Measurements from ENCODE around the gene HEXA.

The HEXA gene

GRCh38 chr15:72323752-72324151 is 52.1 kb downstream of the HEXA start:
- H3K4me3 ChIP-seq (ENCODE audit: low read length): no peak overlapping the region
- H3K9me3 ChIP-seq (ENCODE audit: insufficient read depth, low read depth, low read length): no peaks in the 10 kb centered on the region
- no peaks in the 10 kb centered on the region for H3K36me3 ChIP-seq (ENCODE audit: insufficient read depth, low read length)
- H3K4me1 ChIP-seq (ENCODE audit: insufficient read depth, low read length): peaks cover 6% of the 10 kb centered on the region; the same call in 1 of the 2 replicates
- H3K9ac ChIP-seq (ENCODE audit: low read depth, low read length): no peak overlapping the region
- WGBS: no CpG with 5 or more reads among the region's 1 CpG
- H3K27me3 ChIP-seq (ENCODE audit: insufficient read depth, low read length): peaks cover 21% of the 10 kb centered on the region
- no peak overlapping the region for H3K27ac ChIP-seq (ENCODE audit: low read depth, low read length)

GRCh38 chr15:72319985-72320671 is 55.7 kb downstream of the HEXA start, which contains the start of gene CELF6:
CELF6 (minus strand) TSS chr15:72320157; CDS start chr15:72319874, 283 bp downstream.
- H3K36me3 ChIP-seq (ENCODE audit: insufficient read depth, low read length): no peaks in the 10 kb centered on the region
- H3K4me3 ChIP-seq (ENCODE audit: low read length): peak within 1 kb of the TSS; percentile 76
- peak within 1 kb of the TSS; percentile 62 for H3K9ac ChIP-seq (ENCODE audit: low read depth, low read length)
- 1% methylated on average over 53 of the region's 58 CpGs for WGBS
- H3K4me1 ChIP-seq (ENCODE audit: insufficient read depth, low read length): peaks cover 6% of the 10 kb centered on the region; the same call in 1 of the 2 replicates
- peaks cover 58% of the 10 kb centered on the region for H3K27me3 ChIP-seq (ENCODE audit: insufficient read depth, low read length)
- H3K27ac ChIP-seq (ENCODE audit: low read depth, low read length): no peak within 1 kb of the TSS
- H3K9me3 ChIP-seq (ENCODE audit: insufficient read depth, low read depth, low read length): no peaks in the 10 kb centered on the region

- WGBS: 6% methylated on average over 40 of the region's 48 CpGs
- Histone ChIP-seq H3K9me3 (ENCODE audit: insufficient read depth, low read depth, low read length) (no peaks in the 10 kb centered on the region), H3K4me3 (ENCODE audit: low read length) (peak overlapping the region; percentile 22; the same call in 1 of the 2 replicates), H3K27ac (ENCODE audit: low read depth, low read length) (no peak overlapping the region), H3K9ac (ENCODE audit: low read depth, low read length) (no peak overlapping the region), H3K27me3 (ENCODE audit: insufficient read depth, low read length) (peaks cover 61% of the 10 kb centered on the region), H3K4me1 (ENCODE audit: insufficient read depth, low read length) (peaks cover 6% of the 10 kb centered on the region; the same call in 1 of the 2 replicates), H3K36me3 (ENCODE audit: insufficient read depth, low read length) (no peaks in the 10 kb centered on the region)
Observed at GRCh38 chr15:72319360-72319984, 56.3 kb downstream of the HEXA start.

- Histone ChIP-seq H3K27me3 (ENCODE audit: insufficient read depth, low read length) (peaks cover 61% of the 10 kb centered on the region), H3K4me3 (ENCODE audit: low read length) (no peak overlapping the region), H3K27ac (ENCODE audit: low read depth, low read length) (no peak overlapping the region), H3K36me3 (ENCODE audit: insufficient read depth, low read length) (no peaks in the 10 kb centered on the region), H3K9me3 (ENCODE audit: insufficient read depth, low read depth, low read length) (no peaks in the 10 kb centered on the region), H3K4me1 (ENCODE audit: insufficient read depth, low read length) (peaks cover 6% of the 10 kb centered on the region; the same call in 1 of the 2 replicates), H3K9ac (ENCODE audit: low read depth, low read length) (no peak overlapping the region)
- 50% methylated on average over 2 of the region's 2 CpGs for WGBS
Observed at GRCh38 chr15:72318408-72318942, 57.3 kb downstream of the HEXA start.

GRCh38 chr15:72315706-72316370 is 60.0 kb downstream of the HEXA start:
- WGBS: 64% methylated on average over 5 of the region's 6 CpGs
- Histone ChIP-seq H3K27ac (ENCODE audit: low read depth, low read length) (no peak overlapping the region), H3K4me1 (ENCODE audit: insufficient read depth, low read length) (peaks cover 4% of the 10 kb centered on the region; the same call in 1 of the 2 replicates), H3K9ac (ENCODE audit: low read depth, low read length) (no peak overlapping the region), H3K4me3 (ENCODE audit: low read length) (no peak overlapping the region), H3K9me3 (ENCODE audit: insufficient read depth, low read depth, low read length) (no peaks in the 10 kb centered on the region), H3K27me3 (ENCODE audit: insufficient read depth, low read length) (peaks cover 55% of the 10 kb centered on the region), H3K36me3 (ENCODE audit: insufficient read depth, low read length) (no peaks in the 10 kb centered on the region)

GRCh38 chr15:72313881-72314280 is 61.9 kb downstream of the HEXA start:
- H3K36me3 ChIP-seq (ENCODE audit: insufficient read depth, low read length): no peaks in the 10 kb centered on the region
- no peak overlapping the region for H3K27ac ChIP-seq (ENCODE audit: low read depth, low read length)
- no peaks in the 10 kb centered on the region for H3K4me1 ChIP-seq (ENCODE audit: insufficient read depth, low read length)
- H3K9me3 ChIP-seq (ENCODE audit: insufficient read depth, low read depth, low read length): no peaks in the 10 kb centered on the region
- no peak overlapping the region for H3K4me3 ChIP-seq (ENCODE audit: low read length)
- WGBS: 84% methylated on average over 2 of the region's 2 CpGs
- no peak overlapping the region for H3K9ac ChIP-seq (ENCODE audit: low read depth, low read length)
- H3K27me3 ChIP-seq (ENCODE audit: insufficient read depth, low read length): peaks cover 46% of the 10 kb centered on the region

GRCh38 chr15:72313448-72313840 is 62.4 kb downstream of the HEXA start:
- Histone ChIP-seq H3K4me3 (ENCODE audit: low read length) (no peak overlapping the region), H3K9ac (ENCODE audit: low read depth, low read length) (no peak overlapping the region), H3K27ac (ENCODE audit: low read depth, low read length) (no peak overlapping the region), H3K27me3 (ENCODE audit: insufficient read depth, low read length) (peaks cover 41% of the 10 kb centered on the region), H3K4me1 (ENCODE audit: insufficient read depth, low read length) (no peaks in the 10 kb centered on the region), H3K36me3 (ENCODE audit: insufficient read depth, low read length) (no peaks in the 10 kb centered on the region), H3K9me3 (ENCODE audit: insufficient read depth, low read depth, low read length) (no peaks in the 10 kb centered on the region)
- WGBS: 80% methylated on average over 2 of the region's 2 CpGs

GRCh38 chr15:72312605-72313447 is 63.0 kb downstream of the HEXA start:
- H3K4me3 ChIP-seq (ENCODE audit: low read length): no peak overlapping the region
- H3K9ac ChIP-seq (ENCODE audit: low read depth, low read length): no peak overlapping the region
- H3K4me1 ChIP-seq (ENCODE audit: insufficient read depth, low read length): no peaks in the 10 kb centered on the region
- 53% methylated on average over 2 of the region's 2 CpGs for WGBS
- no peaks in the 10 kb centered on the region for H3K9me3 ChIP-seq (ENCODE audit: insufficient read depth, low read depth, low read length)
- H3K27ac ChIP-seq (ENCODE audit: low read depth, low read length): no peak overlapping the region
- peaks cover 36% of the 10 kb centered on the region for H3K27me3 ChIP-seq (ENCODE audit: insufficient read depth, low read length)
- no peaks in the 10 kb centered on the region for H3K36me3 ChIP-seq (ENCODE audit: insufficient read depth, low read length)

- Histone ChIP-seq H3K9ac (ENCODE audit: low read depth, low read length) (no peak overlapping the region), H3K27me3 (ENCODE audit: insufficient read depth, low read length) (peaks cover 23% of the 10 kb centered on the region; the same call in 1 of the 2 replicates), H3K4me3 (ENCODE audit: low read length) (no peak overlapping the region), H3K4me1 (ENCODE audit: insufficient read depth, low read length) (no peaks in the 10 kb centered on the region), H3K27ac (ENCODE audit: low read depth, low read length) (no peak overlapping the region), H3K9me3 (ENCODE audit: insufficient read depth, low read depth, low read length) (no peaks in the 10 kb centered on the region), H3K36me3 (ENCODE audit: insufficient read depth, low read length) (no peaks in the 10 kb centered on the region)
- WGBS: 77% methylated on average over 5 of the region's 5 CpGs
Observed at GRCh38 chr15:72307026-72307425, 68.8 kb downstream of the HEXA start.

GRCh38 chr15:72306211-72306785 is 69.5 kb downstream of the HEXA start:
- H3K27me3 ChIP-seq (ENCODE audit: insufficient read depth, low read length): peaks cover 23% of the 10 kb centered on the region; the same call in 1 of the 2 replicates
- no peak overlapping the region for H3K4me3 ChIP-seq (ENCODE audit: low read length)
- no peak overlapping the region for H3K9ac ChIP-seq (ENCODE audit: low read depth, low read length)
- H3K27ac ChIP-seq (ENCODE audit: low read depth, low read length): no peak overlapping the region
- H3K4me1 ChIP-seq (ENCODE audit: insufficient read depth, low read length): no peaks in the 10 kb centered on the region
- H3K36me3 ChIP-seq (ENCODE audit: insufficient read depth, low read length): no peaks in the 10 kb centered on the region
- H3K9me3 ChIP-seq (ENCODE audit: insufficient read depth, low read depth, low read length): no peaks in the 10 kb centered on the region
- WGBS: 60% methylated on average over 10 of the region's 10 CpGs

Data from HUES64 (cell line).